ENCODE measurements around the gene GALNT2.

GALNT2 gene

DNA sequence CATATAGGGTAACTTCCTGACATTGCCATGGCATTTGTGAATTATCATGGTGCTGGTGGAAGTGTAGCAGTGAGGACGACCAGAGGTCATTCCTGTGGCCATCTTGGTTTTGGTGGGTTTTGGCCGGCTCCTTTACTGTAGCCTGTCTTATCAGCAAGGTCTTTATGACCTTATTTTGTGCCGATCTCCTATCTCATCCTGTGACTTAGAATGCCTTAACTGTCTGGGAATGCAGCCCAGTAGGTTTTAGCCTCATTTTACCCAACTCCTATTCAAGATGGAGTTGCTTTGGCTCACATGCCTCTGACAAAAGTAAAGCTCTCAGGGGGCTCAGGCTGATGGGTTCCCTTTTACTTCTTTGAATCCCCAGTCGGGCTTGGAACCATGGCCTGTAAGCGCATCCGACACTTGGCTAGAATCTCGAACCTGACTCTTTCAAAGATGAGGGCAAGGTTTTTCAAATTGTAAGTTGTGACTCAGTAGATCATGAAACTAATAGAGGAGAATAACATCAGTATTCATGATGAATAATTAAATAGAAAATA lies 85.0 kb downstream of the GALNT2 start:
- Histone ChIP-seq H3K4me1 (ENCODE audit: insufficient read depth, low read length) (peaks cover 14% of the 10 kb centered on the region; the same call in 1 of the 2 replicates), H3K9me3 (ENCODE audit: insufficient read depth, low read depth, low read length) (no peaks in the 10 kb centered on the region), H3K27ac (ENCODE audit: low read depth, low read length) (no peak overlapping the region), H3K4me3 (ENCODE audit: low read length) (no peak overlapping the region), H3K27me3 (ENCODE audit: insufficient read depth, low read length) (no peaks in the 10 kb centered on the region), H3K36me3 (ENCODE audit: insufficient read depth, low read length) (no peaks in the 10 kb centered on the region), H3K9ac (ENCODE audit: low read depth, low read length) (no peak overlapping the region)
- 94% methylated on average over 7 of the region's 7 CpGs for WGBS

DNA sequence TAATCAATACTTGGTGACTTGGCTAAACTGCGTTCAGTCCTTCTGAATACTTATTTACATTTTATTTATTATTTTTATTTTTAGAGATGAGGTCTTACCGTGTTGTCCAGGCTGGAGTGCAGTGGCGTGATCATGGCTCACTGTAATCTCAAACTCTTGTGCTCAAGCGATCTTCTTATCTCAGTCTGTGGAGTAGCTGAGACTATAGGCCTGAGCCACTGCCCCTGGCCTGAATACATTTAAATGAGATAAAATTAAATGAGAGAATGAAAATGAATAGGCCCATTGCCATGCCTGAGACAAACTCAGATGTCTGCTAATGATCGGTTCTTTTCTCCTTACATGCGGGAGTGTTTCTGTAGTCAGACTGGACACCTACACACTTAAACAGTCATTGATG lies 86.0 kb downstream of the GALNT2 start:
- H3K4me3 ChIP-seq (ENCODE audit: low read length) = no peak overlapping the region
- no peaks in the 10 kb centered on the region for H3K36me3 ChIP-seq (ENCODE audit: insufficient read depth, low read length)
- no peaks in the 10 kb centered on the region for H3K27me3 ChIP-seq (ENCODE audit: insufficient read depth, low read length)
- H3K27ac ChIP-seq (ENCODE audit: low read depth, low read length) = no peak overlapping the region
- WGBS = 93% methylated on average over 5 of the region's 6 CpGs
- H3K4me1 ChIP-seq (ENCODE audit: insufficient read depth, low read length) = peaks cover 17% of the 10 kb centered on the region
- H3K9ac ChIP-seq (ENCODE audit: low read depth, low read length) = no peak overlapping the region
- H3K9me3 ChIP-seq (ENCODE audit: insufficient read depth, low read depth, low read length) = no peaks in the 10 kb centered on the region

DNA sequence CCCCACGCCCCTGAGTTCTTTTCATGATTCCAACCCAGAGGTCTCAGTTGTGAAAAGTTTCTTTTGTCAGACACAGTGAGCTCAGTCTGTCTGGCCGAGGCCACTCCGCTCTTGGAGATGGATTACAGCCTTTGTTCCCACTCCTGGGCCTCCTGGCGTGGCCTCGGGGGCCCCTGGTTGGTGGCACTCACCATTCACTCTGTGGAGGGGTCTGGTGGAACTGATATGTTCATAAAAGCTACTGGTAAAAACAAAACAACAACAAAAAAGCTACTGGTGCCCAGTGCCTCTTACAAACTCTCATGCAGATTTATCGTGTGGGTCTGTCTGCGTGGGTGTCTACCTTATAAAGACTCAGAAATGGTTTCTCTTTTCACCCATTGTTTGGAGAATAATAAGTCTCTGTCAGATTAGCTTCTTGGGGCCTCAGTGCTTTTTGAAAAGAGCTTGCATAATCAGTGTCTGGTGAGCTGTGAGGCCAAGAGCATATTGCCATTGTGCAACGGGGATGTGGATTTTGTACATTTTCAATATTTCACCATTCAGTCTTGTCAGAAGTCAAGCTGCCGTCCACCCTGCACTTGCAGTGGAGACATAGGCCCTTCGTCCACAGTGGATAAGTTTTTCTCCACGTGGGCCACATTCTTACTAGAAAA lies 86.7 kb downstream of the GALNT2 start:
- no peaks in the 10 kb centered on the region for H3K27me3 ChIP-seq (ENCODE audit: insufficient read depth, low read length)
- H3K4me1 ChIP-seq (ENCODE audit: insufficient read depth, low read length) = peaks cover 24% of the 10 kb centered on the region
- no peak overlapping the region for H3K4me3 ChIP-seq (ENCODE audit: low read length)
- no peaks in the 10 kb centered on the region for H3K36me3 ChIP-seq (ENCODE audit: insufficient read depth, low read length)
- H3K9me3 ChIP-seq (ENCODE audit: insufficient read depth, low read depth, low read length) = no peaks in the 10 kb centered on the region
- H3K9ac ChIP-seq (ENCODE audit: low read depth, low read length) = no peak overlapping the region
- H3K27ac ChIP-seq (ENCODE audit: low read depth, low read length) = no peak overlapping the region
- WGBS = 92% methylated on average over 11 of the region's 11 CpGs

DNA sequence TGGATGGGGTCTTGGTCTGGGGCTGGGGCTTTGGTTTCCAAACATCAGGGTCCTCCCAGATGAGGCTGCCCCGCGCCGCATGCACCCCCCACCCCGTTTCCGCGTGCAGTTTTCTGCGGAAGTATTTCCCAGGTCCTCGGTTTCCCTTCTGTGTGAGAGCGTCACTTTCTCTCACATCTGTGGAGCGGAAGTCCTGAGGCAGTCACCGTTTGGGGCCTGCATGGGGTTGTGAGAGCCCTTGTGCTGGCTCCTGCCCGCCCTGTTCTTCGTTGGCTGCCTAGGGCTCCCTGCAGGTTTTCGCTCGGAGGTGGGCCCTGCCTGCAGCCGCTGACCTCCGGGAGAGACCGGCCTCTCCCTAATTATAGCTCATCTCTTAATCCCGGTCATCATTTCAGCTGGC lies 88.0 kb downstream of the GALNT2 start:
- 87% methylated on average over 19 of the region's 19 CpGs for WGBS
- Histone ChIP-seq H3K9me3 (ENCODE audit: insufficient read depth, low read depth, low read length) (no peaks in the 10 kb centered on the region), H3K27me3 (ENCODE audit: insufficient read depth, low read length) (no peaks in the 10 kb centered on the region), H3K4me3 (ENCODE audit: low read length) (no peak overlapping the region), H3K36me3 (ENCODE audit: insufficient read depth, low read length) (no peaks in the 10 kb centered on the region), H3K4me1 (ENCODE audit: insufficient read depth, low read length) (peaks cover 25% of the 10 kb centered on the region), H3K9ac (ENCODE audit: low read depth, low read length) (no peak overlapping the region), H3K27ac (ENCODE audit: low read depth, low read length) (no peak overlapping the region)

DNA sequence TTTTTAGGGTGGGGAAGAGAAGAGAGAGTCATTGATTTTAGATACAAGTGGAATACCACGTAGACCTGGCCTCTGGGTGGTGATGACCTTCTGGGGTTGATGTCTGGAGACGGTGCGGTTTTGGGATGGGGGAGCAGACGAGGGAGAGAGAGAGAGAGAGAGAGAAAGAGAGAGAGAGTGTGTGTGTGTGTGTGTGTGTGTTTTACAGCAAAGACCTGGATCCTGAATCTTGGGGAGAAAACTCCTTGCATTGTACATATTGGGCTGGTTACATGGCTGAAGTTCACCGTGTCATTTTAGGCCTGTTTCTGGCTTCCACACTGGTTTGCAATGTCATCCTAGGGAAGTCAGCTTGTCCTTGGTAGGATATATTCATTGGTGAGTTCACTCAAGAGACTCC lies 89.0 kb downstream of the GALNT2 start:
- no peaks in the 10 kb centered on the region for H3K27me3 ChIP-seq (ENCODE audit: insufficient read depth, low read length)
- H3K9me3 ChIP-seq (ENCODE audit: insufficient read depth, low read depth, low read length) = no peaks in the 10 kb centered on the region
- no peaks in the 10 kb centered on the region for H3K36me3 ChIP-seq (ENCODE audit: insufficient read depth, low read length)
- no peak overlapping the region for H3K27ac ChIP-seq (ENCODE audit: low read depth, low read length)
- peaks cover 21% of the 10 kb centered on the region for H3K4me1 ChIP-seq (ENCODE audit: insufficient read depth, low read length)
- no peak overlapping the region for H3K9ac ChIP-seq (ENCODE audit: low read depth, low read length)
- H3K4me3 ChIP-seq (ENCODE audit: low read length) = no peak overlapping the region
- 94% methylated on average over 4 of the region's 5 CpGs for WGBS

DNA sequence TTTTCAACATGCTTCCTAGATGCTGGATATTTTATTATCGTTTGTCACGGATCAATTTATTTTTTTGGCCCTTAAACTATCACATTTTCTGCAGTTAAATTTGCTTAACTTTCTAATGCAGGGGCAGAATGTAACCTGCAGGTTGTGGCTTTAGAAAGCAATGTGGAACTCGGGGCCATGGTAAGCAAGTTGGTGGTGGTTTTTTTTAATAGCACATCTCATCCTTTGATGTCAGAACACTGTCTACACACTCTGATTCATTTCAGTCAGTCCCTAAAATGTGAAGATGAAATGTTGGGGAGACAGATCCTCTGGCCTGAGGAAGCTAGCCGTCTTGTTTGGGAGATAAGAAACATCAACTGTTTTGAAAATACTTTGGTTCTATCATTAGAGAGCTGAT lies 89.5 kb downstream of the GALNT2 start:
- WGBS = 97% methylated on average over 3 of the region's 4 CpGs
- Histone ChIP-seq H3K27ac (ENCODE audit: low read depth, low read length) (no peak overlapping the region), H3K4me1 (ENCODE audit: insufficient read depth, low read length) (peaks cover 21% of the 10 kb centered on the region), H3K4me3 (ENCODE audit: low read length) (no peak overlapping the region), H3K36me3 (ENCODE audit: insufficient read depth, low read length) (no peaks in the 10 kb centered on the region), H3K9ac (ENCODE audit: low read depth, low read length) (no peak overlapping the region), H3K9me3 (ENCODE audit: insufficient read depth, low read depth, low read length) (no peaks in the 10 kb centered on the region), H3K27me3 (ENCODE audit: insufficient read depth, low read length) (no peaks in the 10 kb centered on the region)

DNA sequence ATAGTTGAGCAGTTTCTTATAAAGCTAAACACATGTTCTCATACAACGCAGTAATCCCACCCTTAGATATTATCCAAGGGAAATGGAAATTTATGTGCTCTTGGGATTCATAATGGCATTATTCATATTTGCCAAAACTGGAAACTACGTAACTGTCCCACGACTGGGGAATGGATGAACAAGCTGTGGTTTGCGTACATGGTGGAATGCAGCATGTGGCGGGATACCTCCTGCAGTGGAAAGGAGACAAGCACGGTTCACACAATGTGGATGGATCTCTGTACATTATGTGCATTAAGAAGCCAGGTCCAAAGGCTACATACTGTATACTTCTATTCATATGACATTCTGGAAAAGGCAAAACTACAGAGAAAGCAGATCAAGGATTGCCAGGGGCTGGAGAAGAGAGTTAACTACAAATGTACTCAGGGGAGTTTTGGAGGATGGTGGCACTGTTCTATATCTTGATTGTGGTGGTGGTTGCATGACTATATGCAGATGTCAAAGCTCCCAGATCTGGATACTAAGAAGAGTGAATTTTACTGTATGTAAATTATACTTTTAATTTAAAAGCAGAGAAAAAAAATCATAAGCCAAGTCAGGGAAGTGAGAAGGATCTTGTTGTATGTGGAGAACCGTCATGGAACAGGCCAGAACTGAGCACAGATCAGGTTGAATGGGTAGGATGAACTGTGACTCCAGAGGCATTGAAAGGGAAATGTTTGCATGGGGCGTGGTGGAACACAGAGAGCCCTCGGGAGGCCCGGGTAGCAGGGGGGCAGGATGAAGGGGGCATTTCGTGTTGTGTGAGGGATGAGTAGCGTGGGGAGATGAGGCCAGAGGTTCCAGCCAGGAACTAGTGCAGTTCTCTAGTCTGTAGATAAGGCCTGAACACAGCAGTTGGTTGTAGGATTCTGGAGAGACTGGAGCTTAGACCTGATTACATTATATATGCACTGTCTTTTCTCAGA lies 90.7 kb downstream of the GALNT2 start:
- Histone ChIP-seq H3K27ac (ENCODE audit: low read depth, low read length) (no peak overlapping the region), H3K36me3 (ENCODE audit: insufficient read depth, low read length) (no peaks in the 10 kb centered on the region), H3K27me3 (ENCODE audit: insufficient read depth, low read length) (no peaks in the 10 kb centered on the region), H3K9me3 (ENCODE audit: insufficient read depth, low read depth, low read length) (no peaks in the 10 kb centered on the region), H3K9ac (ENCODE audit: low read depth, low read length) (no peak overlapping the region), H3K4me1 (ENCODE audit: insufficient read depth, low read length) (peaks cover 19% of the 10 kb centered on the region), H3K4me3 (ENCODE audit: low read length) (no peak overlapping the region)
- 70% methylated on average over 11 of the region's 12 CpGs for WGBS

DNA sequence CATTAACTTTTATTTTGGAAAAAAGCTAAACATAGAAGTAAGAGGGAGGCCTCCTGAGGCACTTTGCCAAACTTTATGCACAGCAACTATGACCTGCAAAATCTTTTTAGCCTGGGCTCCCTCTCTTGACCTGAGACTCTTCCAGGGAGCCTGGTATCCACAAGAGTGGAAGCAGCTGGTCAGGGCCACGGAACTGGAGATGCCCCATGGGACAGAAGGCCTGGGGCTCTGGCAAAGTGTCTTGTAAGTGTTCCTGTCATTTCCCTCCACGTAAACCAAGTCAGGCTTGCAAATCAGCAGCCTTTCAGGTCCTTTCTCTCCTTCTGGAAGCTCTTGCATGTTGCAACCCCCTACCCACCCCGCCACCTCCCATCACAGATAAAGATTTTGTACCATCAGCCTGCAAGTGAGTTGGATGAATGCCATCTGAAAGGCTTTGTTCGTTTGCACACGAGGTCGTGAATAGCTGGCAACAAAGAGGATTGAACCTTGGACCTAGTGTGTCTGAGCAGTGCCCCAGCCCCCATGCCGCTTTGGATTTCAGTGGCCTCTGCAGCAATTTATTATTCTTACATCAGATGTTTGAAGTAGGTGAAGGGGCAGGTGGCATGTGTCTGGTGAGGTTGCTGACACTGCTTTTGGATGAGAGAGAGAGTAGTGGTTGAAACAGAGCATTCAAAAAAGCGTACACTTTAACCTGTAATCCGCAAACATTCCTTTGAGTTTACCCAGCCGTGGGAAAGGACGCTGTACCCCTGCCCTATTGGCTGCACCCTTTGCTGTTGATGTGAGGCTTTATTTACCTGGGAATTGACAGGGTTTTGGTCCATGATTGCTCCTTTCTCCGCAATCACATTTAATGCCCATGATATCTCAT lies 91.6 kb downstream of the GALNT2 start:
- Histone ChIP-seq H3K4me3 (ENCODE audit: low read length) (no peak overlapping the region), H3K36me3 (ENCODE audit: insufficient read depth, low read length) (no peaks in the 10 kb centered on the region), H3K9ac (ENCODE audit: low read depth, low read length) (no peak overlapping the region), H3K27me3 (ENCODE audit: insufficient read depth, low read length) (no peaks in the 10 kb centered on the region), H3K27ac (ENCODE audit: low read depth, low read length) (no peak overlapping the region), H3K4me1 (ENCODE audit: insufficient read depth, low read length) (peaks cover 17% of the 10 kb centered on the region), H3K9me3 (ENCODE audit: insufficient read depth, low read depth, low read length) (no peaks in the 10 kb centered on the region)
- WGBS = 92% methylated on average over 12 of the region's 12 CpGs

DNA sequence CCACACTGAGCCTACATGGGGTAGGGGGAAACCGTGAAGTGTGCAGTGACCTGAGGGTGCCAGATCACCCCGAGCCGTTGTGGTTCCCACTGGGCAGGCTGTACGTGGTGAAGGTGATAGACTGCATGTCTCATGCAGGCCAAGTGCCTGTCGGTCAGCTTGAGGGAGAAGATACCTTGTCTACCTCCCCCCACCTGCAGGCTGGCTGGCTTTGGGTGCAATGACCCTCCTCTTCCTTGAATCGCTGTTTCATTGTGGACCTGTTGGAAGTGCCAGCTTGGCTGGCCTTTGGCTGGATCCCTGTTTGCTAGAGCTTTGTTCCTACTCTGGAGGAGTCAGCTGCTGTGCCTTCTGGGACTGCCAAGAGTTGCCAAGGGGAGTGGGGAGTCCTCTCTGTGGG lies 92.5 kb downstream of the GALNT2 start:
- Histone ChIP-seq H3K27ac (ENCODE audit: low read depth, low read length) (no peak overlapping the region), H3K9ac (ENCODE audit: low read depth, low read length) (no peak overlapping the region)

DNA sequence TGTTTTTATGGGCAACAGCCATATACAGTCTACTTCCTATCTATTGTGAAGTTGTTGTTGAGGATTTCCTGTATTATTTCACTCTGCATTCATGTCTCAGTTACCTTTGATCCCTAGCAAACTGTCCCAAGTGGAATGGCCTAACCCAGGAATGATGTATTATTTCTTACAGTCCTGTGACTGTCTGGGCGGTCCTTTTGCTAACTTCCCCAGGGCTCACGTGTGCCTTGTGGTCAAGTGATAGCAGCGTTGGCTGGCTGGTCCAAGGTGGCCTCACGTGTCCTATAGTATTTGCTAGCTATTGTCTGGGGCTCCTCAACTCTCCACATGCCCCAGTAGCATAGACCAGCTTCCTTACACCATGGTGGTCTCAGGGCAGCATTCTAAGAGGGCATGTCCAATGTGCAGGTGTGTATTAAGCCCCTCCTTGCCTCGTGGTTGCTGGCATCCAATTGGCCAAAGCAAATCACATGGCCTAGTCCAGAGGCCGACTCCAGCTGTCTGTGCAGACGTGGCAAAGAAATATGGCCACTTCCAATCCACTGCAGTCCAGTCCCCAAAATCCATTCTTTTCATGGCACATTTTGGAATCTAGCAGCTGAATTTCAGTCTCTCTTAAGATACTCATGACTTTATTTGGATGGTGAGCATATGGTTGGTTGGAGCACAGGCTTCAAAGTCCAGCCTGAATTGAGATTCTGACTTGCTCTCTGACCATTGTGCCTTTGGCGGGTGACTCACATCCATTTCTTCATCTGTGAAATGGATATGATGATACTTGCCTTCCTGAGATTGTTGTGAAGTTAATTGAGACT lies 94.1 kb downstream of the GALNT2 start:
- H3K4me3 ChIP-seq (ENCODE audit: low read length) = no peak overlapping the region
- H3K27me3 ChIP-seq (ENCODE audit: insufficient read depth, low read length) = no peaks in the 10 kb centered on the region
- WGBS = 90% methylated on average over 8 of the region's 8 CpGs
- H3K27ac ChIP-seq (ENCODE audit: low read depth, low read length) = no peak overlapping the region
- H3K9me3 ChIP-seq (ENCODE audit: insufficient read depth, low read depth, low read length) = no peaks in the 10 kb centered on the region
- peaks cover 15% of the 10 kb centered on the region for H3K4me1 ChIP-seq (ENCODE audit: insufficient read depth, low read length)
- no peak overlapping the region for H3K9ac ChIP-seq (ENCODE audit: low read depth, low read length)
- no peaks in the 10 kb centered on the region for H3K36me3 ChIP-seq (ENCODE audit: insufficient read depth, low read length)

More for the DNA sequence above, 92.5 kb downstream of the GALNT2 start:
- no peaks in the 10 kb centered on the region for H3K27me3 ChIP-seq (ENCODE audit: insufficient read depth, low read length)
- no peaks in the 10 kb centered on the region for H3K36me3 ChIP-seq (ENCODE audit: insufficient read depth, low read length)
- no peak overlapping the region for H3K4me3 ChIP-seq (ENCODE audit: low read length)
- H3K4me1 ChIP-seq (ENCODE audit: insufficient read depth, low read length) = peaks cover 15% of the 10 kb centered on the region
- WGBS = 93% methylated on average over 6 of the region's 6 CpGs
- H3K9me3 ChIP-seq (ENCODE audit: insufficient read depth, low read depth, low read length) = no peaks in the 10 kb centered on the region
